WTC11 (cell line): ENCODE measurements around the gene WSCD2. TPM values are rescaled to one million over a fixed set of nuclear protein-coding genes. Genes with fewer than 3 reads are reported as not detected.

Experiments used
- ATAC-seq: fragments of 200-7000 bp; cut with Tn5 transposase; 2 replicates; pipeline ENCODE4 v1.10.0; 2021; ENCODE audit warnings: mild to moderate bottlenecking, moderate library complexity
- CTCF ChIA-PET: fragments of 300-600 bp; sonication (Branson Sonifier 250); formaldehyde crosslinking; loops from one replicate; lab custom pipeline; 2021; ENCODE audit warnings: antibody characterized with exemption; lab: Charles Lee
- POLR2A ChIA-PET: fragments of 350-600 bp; sonication (Branson Sonifier 250); formaldehyde crosslinking; loops from one replicate; lab custom pipeline; 2021; ENCODE audit warnings: antibody characterized with exemption; lab: Charles Lee
- DNase-seq: peaks from one replicate; pipeline ENCODE4 v3.0.0; 2021; ENCODE audit warnings: low spot score
- H3K27ac Mint-ChIP-seq: 2 replicates; pipeline ENCODE4 v1.8.0; 2021; ENCODE audit warnings: mixed read lengths
- H3K27me3 Mint-ChIP-seq: 2 replicates; pipeline ENCODE4 v1.8.0; 2021; ENCODE audit warnings: low read depth, mild to moderate bottlenecking, moderate library complexity, mixed read lengths
- H3K36me3 Mint-ChIP-seq: 2 replicates; pipeline ENCODE4 v1.8.0; 2021; ENCODE audit warnings: mixed read lengths
- H3K4me1 Mint-ChIP-seq: 2 replicates; pipeline ENCODE4 v1.8.0; 2022; ENCODE audit warnings: mixed read lengths
- H3K4me3 Mint-ChIP-seq: 2 replicates; pipeline ENCODE4 v1.8.0; 2021; ENCODE audit warnings: mild to moderate bottlenecking, moderate library complexity, mixed read lengths
- H3K9me3 Mint-ChIP-seq: 2 replicates; pipeline ENCODE4 v1.8.0; 2021; ENCODE audit warnings: mixed read lengths
- AR ChIP-seq: fragments of 250-450 bp; sonication (Bioruptor Pico); IDR thresholded peaks from 2 replicates; pipeline ENCODE4 v1.9.0; 2021; ENCODE audit warnings: mild to moderate bottlenecking
- CREB1 ChIP-seq: sonication (generic); formaldehyde crosslinking; IDR thresholded peaks from 2 replicates; pipeline ENCODE4 v1.8.0; 2023; ENCODE audit warnings: mild to moderate bottlenecking, missing genetic modification reagents
- ETV6 ChIP-seq: sonication (generic); formaldehyde crosslinking; IDR thresholded peaks from 2 replicates; pipeline ENCODE4 v1.8.1; 2022; ENCODE audit warnings: mild to moderate bottlenecking, missing genetic modification reagents
- FOXP1 ChIP-seq: sonication (generic); formaldehyde crosslinking; IDR thresholded peaks from 2 replicates; pipeline ENCODE4 v1.8.0; 2022; ENCODE audit warnings: missing genetic modification reagents, mild to moderate bottlenecking, moderate library complexity, borderline replicate concordance
- FOXP4 ChIP-seq: sonication (generic); formaldehyde crosslinking; IDR thresholded peaks from 2 replicates; pipeline ENCODE4 v1.8.0; 2022; ENCODE audit warnings: mild to moderate bottlenecking, missing genetic modification reagents
- HMGA2 ChIP-seq: fragments of 250-450 bp; sonication (Bioruptor Pico); IDR thresholded peaks from 2 replicates; pipeline ENCODE4 v1.4.0; 2021; ENCODE audit warnings: mild to moderate bottlenecking, moderate library complexity
- RELA ChIP-seq: sonication (generic); formaldehyde crosslinking; IDR thresholded peaks from 2 replicates; pipeline ENCODE4 v1.8.1; 2022; ENCODE audit warnings: missing genetic modification reagents, mild to moderate bottlenecking, borderline replicate concordance
- TEAD1 ChIP-seq: sonication (generic); formaldehyde crosslinking; IDR thresholded peaks from 2 replicates; pipeline ENCODE4 v1.8.0; 2022; ENCODE audit warnings: mild to moderate bottlenecking, missing genetic modification reagents
- TEAD4 ChIP-seq: sonication (generic); formaldehyde crosslinking; IDR thresholded peaks from 2 replicates; pipeline ENCODE4 v1.8.0; 2022; ENCODE audit warnings: mild to moderate bottlenecking, missing genetic modification reagents
- USF1 ChIP-seq: sonication (generic); formaldehyde crosslinking; IDR thresholded peaks from 2 replicates; pipeline ENCODE4 v1.8.0; 2022; ENCODE audit warnings: mild to moderate bottlenecking, missing genetic modification reagents
- ZBTB21 ChIP-seq: sonication (generic); formaldehyde crosslinking; IDR thresholded peaks from 2 replicates; pipeline ENCODE4 v1.8.1; 2023; ENCODE audit warnings: mild to moderate bottlenecking, missing genetic modification reagents, borderline replicate concordance
- ZNF317 ChIP-seq: sonication (generic); formaldehyde crosslinking; IDR thresholded peaks from 2 replicates; pipeline ENCODE4 v1.8.1; 2023; ENCODE audit warnings: low read depth, mild to moderate bottlenecking, moderate library complexity, missing genetic modification reagents, borderline replicate concordance
- ZNF416 ChIP-seq: fragments of 250-450 bp; sonication (Bioruptor Pico); IDR thresholded peaks from 2 replicates; pipeline ENCODE4 v1.9.0; 2021; ENCODE audit warnings: mild to moderate bottlenecking, inconsistent platforms
- ZNF425 ChIP-seq: fragments of 250-450 bp; sonication (Bioruptor Pico); conservative IDR thresholded peaks from 2 replicates; pipeline ENCODE4 v1.9.0; 2021; ENCODE audit warnings: mild to moderate bottlenecking
- total RNA-seq: library from RNA; stranded (reverse); gene quantifications from 3 replicates; pipeline ENCODE4 v1.2.3, GENCODE V29; 2021
- TF ChIP-seq, protein P1 (sequence below): fragments of 250-450 bp; sonication (Bioruptor Pico); IDR thresholded peaks from 2 replicates; pipeline ENCODE4 v1.9.0; 2021; ENCODE audit warnings: moderate library complexity, mild to moderate bottlenecking, inconsistent platforms, borderline replicate concordance
- TF ChIP-seq, protein P2 (sequence below): sonication (generic); formaldehyde crosslinking; IDR thresholded peaks from 2 replicates; pipeline ENCODE4 v1.8.1; 2022; ENCODE audit warnings: missing genetic modification reagents, borderline replicate concordance
- TF ChIP-seq, protein P3 (sequence below): sonication (generic); formaldehyde crosslinking; IDR thresholded peaks from 2 replicates; pipeline ENCODE4 v1.8.1; 2022; ENCODE audit warnings: low read depth, mild to moderate bottlenecking, moderate library complexity, missing genetic modification reagents, borderline replicate concordance

The WSCD2 gene
- total RNA-seq, 1 experiment from 2014 or later: 1.1 TPM

GRCh38 chr12:108241986-108242703 is 113.1 kb downstream of the WSCD2 start (continued):
- TF ChIP-seq RELA (CRISPR knock-in tag): no peak
- TF ChIP-seq, protein P1, sequence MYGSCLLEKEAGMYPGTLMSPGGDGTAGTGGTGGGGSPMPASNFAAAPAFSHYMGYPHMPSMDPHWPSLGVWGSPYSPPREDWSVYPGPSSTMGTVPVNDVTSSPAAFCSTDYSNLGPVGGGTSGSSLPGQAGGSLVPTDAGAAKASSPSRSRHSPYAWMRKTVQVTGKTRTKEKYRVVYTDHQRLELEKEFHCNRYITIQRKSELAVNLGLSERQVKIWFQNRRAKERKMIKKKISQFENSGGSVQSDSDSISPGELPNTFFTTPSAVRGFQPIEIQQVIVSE (CRISPR knock-in tag): no peak
- TF ChIP-seq, protein P2, sequence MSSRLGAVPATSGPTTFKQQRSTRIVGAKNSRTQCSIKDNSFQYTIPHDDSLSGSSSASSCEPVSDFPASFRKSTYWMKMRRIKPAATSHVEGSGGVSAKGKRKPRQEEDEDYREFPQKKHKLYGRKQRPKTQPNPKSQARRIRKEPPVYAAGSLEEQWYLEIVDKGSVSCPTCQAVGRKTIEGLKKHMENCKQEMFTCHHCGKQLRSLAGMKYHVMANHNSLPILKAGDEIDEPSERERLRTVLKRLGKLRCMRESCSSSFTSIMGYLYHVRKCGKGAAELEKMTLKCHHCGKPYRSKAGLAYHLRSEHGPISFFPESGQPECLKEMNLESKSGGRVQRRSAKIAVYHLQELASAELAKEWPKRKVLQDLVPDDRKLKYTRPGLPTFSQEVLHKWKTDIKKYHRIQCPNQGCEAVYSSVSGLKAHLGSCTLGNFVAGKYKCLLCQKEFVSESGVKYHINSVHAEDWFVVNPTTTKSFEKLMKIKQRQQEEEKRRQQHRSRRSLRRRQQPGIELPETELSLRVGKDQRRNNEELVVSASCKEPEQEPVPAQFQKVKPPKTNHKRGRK (CRISPR knock-in tag): no peak
- TF ChIP-seq, all 79 proteins: peak for 0

GRCh38 chr12:108247130-108247529 is 118.0 kb downstream of the WSCD2 start:
- CTCF ChIA-PET: interaction anchor here (0.8 to 2.2 kb wide), 3 partner anchors 10 to 210 kb away, joined by 3 to 10 read pairs (median 3); no protein-coding TSS in a partner anchor

DNA sequence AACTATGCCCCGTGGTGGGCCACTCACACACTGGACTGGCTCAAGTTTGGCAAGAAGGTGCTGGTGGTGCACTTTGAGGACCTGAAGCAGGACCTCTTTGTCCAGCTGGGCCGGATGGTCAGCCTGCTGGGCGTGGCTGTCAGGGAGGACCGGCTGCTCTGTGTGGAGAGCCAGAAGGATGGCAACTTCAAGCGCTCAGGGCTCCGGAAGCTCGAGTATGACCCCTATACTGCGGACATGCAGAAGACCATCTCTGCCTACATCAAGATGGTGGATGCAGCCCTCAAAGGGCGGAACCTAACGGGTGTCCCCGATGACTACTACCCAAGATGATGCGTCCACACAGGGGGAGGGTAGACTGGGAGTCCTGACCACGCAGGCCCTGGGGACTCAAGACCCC is 118.9 kb downstream of the WSCD2 start:
- peaks cover 15% of the 10 kb centered on the region for H3K4me1 Mint-ChIP-seq
- no peaks in the 10 kb centered on the region for H3K36me3 Mint-ChIP-seq
- H3K27ac Mint-ChIP-seq: no peak overlapping the region
- no peak overlapping the region for H3K4me3 Mint-ChIP-seq
- POLR2A ChIA-PET: no interaction called here
- DNase-seq (no peak), ATAC-seq (no peak)
- TF ChIP-seq RELA (CRISPR knock-in tag) (no peak), ZNF416 (CRISPR knock-in tag) (no peak), TEAD4 (CRISPR knock-in tag) (no peak), ZNF425 (no peak), AR (CRISPR knock-in tag) (no peak)
- H3K27me3 Mint-ChIP-seq: no peaks in the 10 kb centered on the region; the same call in 1 of the 2 replicates
- H3K9me3 Mint-ChIP-seq: no peaks in the 10 kb centered on the region
- CTCF ChIA-PET: interaction anchor here (2.2 kb wide), 1 partner anchor 11 kb away, joined by 10 read pairs; no protein-coding TSS in a partner anchor

More at GRCh38 chr12:108247130-108247529, 118.0 kb downstream of the WSCD2 start:
- POLR2A ChIA-PET: no interaction called here
- Mint-ChIP-seq H3K4me3 (no peak overlapping the region), H3K27me3 (no peaks in the 10 kb centered on the region; the same call in 1 of the 2 replicates), H3K4me1 (peaks cover 7% of the 10 kb centered on the region; the same call in 1 of the 2 replicates), H3K36me3 (no peaks in the 10 kb centered on the region), H3K9me3 (no peaks in the 10 kb centered on the region), H3K27ac (no peak overlapping the region)
- no peak for DNase-seq
- TF ChIP-seq USF1: no peak
- TF ChIP-seq HMGA2: peak; percentile 94
- ATAC-seq: no peak

GRCh38 chr12:108252523-108252922 is 123.4 kb downstream of the WSCD2 start:
- CTCF ChIA-PET: no interaction called here
- TF ChIP-seq FOXP1 (CRISPR knock-in tag): no peak
- TF ChIP-seq ZNF317 (CRISPR knock-in tag): no peak
- TF ChIP-seq TEAD1 (CRISPR knock-in tag): no peak
- no peak for TF ChIP-seq CREB1
- TF ChIP-seq, protein P3, sequence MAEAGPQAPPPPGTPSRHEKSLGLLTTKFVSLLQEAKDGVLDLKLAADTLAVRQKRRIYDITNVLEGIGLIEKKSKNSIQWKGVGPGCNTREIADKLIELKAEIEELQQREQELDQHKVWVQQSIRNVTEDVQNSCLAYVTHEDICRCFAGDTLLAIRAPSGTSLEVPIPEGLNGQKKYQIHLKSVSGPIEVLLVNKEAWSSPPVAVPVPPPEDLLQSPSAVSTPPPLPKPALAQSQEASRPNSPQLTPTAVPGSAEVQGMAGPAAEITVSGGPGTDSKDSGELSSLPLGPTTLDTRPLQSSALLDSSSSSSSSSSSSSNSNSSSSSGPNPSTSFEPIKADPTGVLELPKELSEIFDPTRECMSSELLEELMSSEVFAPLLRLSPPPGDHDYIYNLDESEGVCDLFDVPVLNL (CRISPR knock-in tag): no peak
- TF ChIP-seq ZBTB21: no peak
- no peak for TF ChIP-seq FOXP4 (CRISPR knock-in tag)
- TF ChIP-seq ETV6 (CRISPR knock-in tag): no peak
- DNase-seq (no peak), ATAC-seq (no peak)
- no peak overlapping the region for H3K4me3 Mint-ChIP-seq
- POLR2A ChIA-PET: no interaction called here
- peaks cover 2% of the 10 kb centered on the region; the same call in 1 of the 2 replicates for H3K27me3 Mint-ChIP-seq
- no peak overlapping the region for H3K27ac Mint-ChIP-seq
- peaks cover 32% of the 10 kb centered on the region for H3K4me1 Mint-ChIP-seq
- H3K9me3 Mint-ChIP-seq: no peaks in the 10 kb centered on the region
- H3K36me3 Mint-ChIP-seq: no peaks in the 10 kb centered on the region
